Vagina (tissue), 2 donors: ENCODE measurements around the gene SYT12.

ENCODE experiments used
- POLR2A ChIP-seq, 2 donors: fragments of 450-650 bp; IDR thresholded peaks; one replicate each; pipeline ENCODE4 v1.6.1; 2017; ENCODE audit warnings: antibody characterized with exemption in 2 of 2, mild to moderate bottlenecking in 2 of 2, moderate library complexity in 2 of 2
- POLR2AphosphoS5 ChIP-seq, 2 donors: sonication (generic); formaldehyde crosslinking; IDR thresholded peaks; one replicate each; pipeline ENCODE4 v1.9.0; 2017; ENCODE audit warnings: antibody characterized with exemption in 2 of 2, mild to moderate bottlenecking in 2 of 2, low read depth in 1 of 2; ENCODE audit not compliant: insufficient read depth in 1 of 2
- TF ChIP-seq, protein P1 (sequence below), 3 experiments: fragments of 450-650 bp in 2 of 3; fragments of 200-600 bp in 1 of 3; sonication (generic) in 1 of 3; IDR thresholded peaks; one replicate each; pipeline ENCODE4 v1.5.1; 2017 to 2019; ENCODE audit warnings: antibody characterized with exemption in 3 of 3, mild to moderate bottlenecking in 2 of 3, moderate library complexity in 2 of 3

DNA sequence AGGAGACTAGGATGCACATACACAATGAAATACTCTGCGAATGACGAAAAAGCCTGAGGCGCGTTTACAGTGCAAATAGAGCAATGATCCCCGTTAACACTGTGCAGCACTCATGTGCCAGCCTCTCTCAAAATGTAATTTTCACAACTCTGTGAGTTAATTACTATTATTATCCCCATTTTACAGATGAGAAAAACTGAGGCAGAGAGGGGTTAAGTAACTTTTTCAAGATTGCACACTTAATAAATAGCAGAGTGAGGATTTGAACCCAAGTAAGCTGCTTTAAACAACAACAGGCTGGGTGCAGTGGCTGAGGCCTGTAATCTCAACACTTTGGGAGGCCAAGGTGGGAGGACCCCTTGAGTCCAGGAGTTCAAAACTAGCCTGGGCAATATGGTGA is 21.6 kb upstream of the SYT12 start:
- TF ChIP-seq, protein P1, sequence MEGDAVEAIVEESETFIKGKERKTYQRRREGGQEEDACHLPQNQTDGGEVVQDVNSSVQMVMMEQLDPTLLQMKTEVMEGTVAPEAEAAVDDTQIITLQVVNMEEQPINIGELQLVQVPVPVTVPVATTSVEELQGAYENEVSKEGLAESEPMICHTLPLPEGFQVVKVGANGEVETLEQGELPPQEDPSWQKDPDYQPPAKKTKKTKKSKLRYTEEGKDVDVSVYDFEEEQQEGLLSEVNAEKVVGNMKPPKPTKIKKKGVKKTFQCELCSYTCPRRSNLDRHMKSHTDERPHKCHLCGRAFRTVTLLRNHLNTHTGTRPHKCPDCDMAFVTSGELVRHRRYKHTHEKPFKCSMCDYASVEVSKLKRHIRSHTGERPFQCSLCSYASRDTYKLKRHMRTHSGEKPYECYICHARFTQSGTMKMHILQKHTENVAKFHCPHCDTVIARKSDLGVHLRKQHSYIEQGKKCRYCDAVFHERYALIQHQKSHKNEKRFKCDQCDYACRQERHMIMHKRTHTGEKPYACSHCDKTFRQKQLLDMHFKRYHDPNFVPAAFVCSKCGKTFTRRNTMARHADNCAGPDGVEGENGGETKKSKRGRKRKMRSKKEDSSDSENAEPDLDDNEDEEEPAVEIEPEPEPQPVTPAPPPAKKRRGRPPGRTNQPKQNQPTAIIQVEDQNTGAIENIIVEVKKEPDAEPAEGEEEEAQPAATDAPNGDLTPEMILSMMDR (IDR thresholded peaks at IDR 0.05), result no peak
- no peak for TF ChIP-seq POLR2A (IDR thresholded peaks at IDR 0.05)
- no peak for TF ChIP-seq POLR2AphosphoS5 (IDR thresholded peaks at IDR 0.05; ENCODE audit: insufficient read depth in 1 of 2, low read depth in 1 of 2)
